ENCODE results near the gene TWIST2. TPM values are rescaled to one million over a fixed set of nuclear protein-coding genes. Genes with fewer than 3 reads are reported as not detected.
A peak's percentile ranks its signal among the peaks of the same experiment; 100 is the strongest.

TWIST2 gene
- total and polyA plus RNA-seq, 9 donors: 14.2 to 104 (median 32.7) TPM

- intact Hi-C loops (cut with DNase I): no loop called here
- peak in 2 of 5 donors; percentile 8 to 14 for DNase-seq
Observed at GRCh38 chr2:238949710-238950345, 101.9 kb downstream of the TWIST2 start.

GRCh38 chr2:238950551-238950950 lies 102.7 kb downstream of the TWIST2 start:
- intact Hi-C loops (cut with DNase I): no loop called here
- no peaks in the 10 kb centered on the region for H3K9me3 ChIP-seq
- H3K4me3 ChIP-seq: no peak overlapping the region
- H3K27me3 ChIP-seq: no peaks in the 10 kb centered on the region
- peak in 1 of 5 donors; percentile 10 for DNase-seq
- peaks cover 6% of the 10 kb centered on the region for H3K4me1 ChIP-seq (ENCODE audit: insufficient read depth)
- TF ChIP-seq POLR2A (IDR thresholded peaks at IDR 0.05) (no peak), EP300 (IDR thresholded peaks at IDR 0.05) (no peak), CTCF (IDR thresholded peaks at IDR 0.05) (no peak)
- H3K36me3 ChIP-seq: no peaks in the 10 kb centered on the region
- 90 to 91% (median 90%) methylated on average over 13 of the region's 13 CpGs for WGBS, 3 donors
- no peak overlapping the region for H3K27ac ChIP-seq

More at GRCh38 chr2:238949710-238950345, 101.9 kb downstream of the TWIST2 start:
- H3K4me3 ChIP-seq: no peak overlapping the region
- H3K4me1 ChIP-seq (ENCODE audit: insufficient read depth): peaks cover 4% of the 10 kb centered on the region
- no peak overlapping the region for H3K27ac ChIP-seq
- no peaks in the 10 kb centered on the region for H3K9me3 ChIP-seq
- 81 to 89% (median 83%) methylated on average over 10 of the region's 10 CpGs for WGBS, 3 donors
- TF ChIP-seq CTCF (IDR thresholded peaks at IDR 0.05) (no peak), POLR2A (IDR thresholded peaks at IDR 0.05) (no peak), EP300 (IDR thresholded peaks at IDR 0.05) (no peak)
- no peaks in the 10 kb centered on the region for H3K36me3 ChIP-seq
- no peaks in the 10 kb centered on the region for H3K27me3 ChIP-seq

GRCh38 chr2:238952261-238952919 lies 104.5 kb downstream of the TWIST2 start:
- H3K9me3 ChIP-seq: no peaks in the 10 kb centered on the region
- WGBS, 3 donors: 74 to 79% (median 76%) methylated on average over 5 of the region's 5 CpGs
- H3K4me3 ChIP-seq: no peak overlapping the region
- H3K27me3 ChIP-seq: no peaks in the 10 kb centered on the region
- no peak for DNase-seq
- H3K4me1 ChIP-seq (ENCODE audit: insufficient read depth): peaks cover 6% of the 10 kb centered on the region
- H3K36me3 ChIP-seq: no peaks in the 10 kb centered on the region
- intact Hi-C loops (cut with DNase I): no loop called here
- TF ChIP-seq CTCF (IDR thresholded peaks at IDR 0.05): no peak
- TF ChIP-seq EP300 (IDR thresholded peaks at IDR 0.05): no peak
- TF ChIP-seq POLR2A (IDR thresholded peaks at IDR 0.05): no peak
- H3K27ac ChIP-seq: no peak overlapping the region

GRCh38 chr2:238954841-238955591 lies 107.1 kb downstream of the TWIST2 start:
- Histone ChIP-seq H3K4me1 (ENCODE audit: insufficient read depth) (peaks cover 1% of the 10 kb centered on the region), H3K9me3 (no peaks in the 10 kb centered on the region), H3K27ac (no peak overlapping the region), H3K27me3 (no peaks in the 10 kb centered on the region), H3K36me3 (no peaks in the 10 kb centered on the region), H3K4me3 (no peak overlapping the region)
- WGBS, 3 donors: 65 to 80% (median 79%) methylated on average over 12 of the region's 12 CpGs
- no peak for DNase-seq
- TF ChIP-seq POLR2A (IDR thresholded peaks at IDR 0.05) (no peak), EP300 (IDR thresholded peaks at IDR 0.05) (no peak), CTCF (IDR thresholded peaks at IDR 0.05) (no peak)
- intact Hi-C loops (cut with DNase I): no loop called here
